HT-29 (cell line): ENCODE measurements around the gene EIF4G1. TPM values are rescaled to one million over a fixed set of nuclear protein-coding genes. Genes with fewer than 3 reads are reported as not detected.
"Not testable (repeated sequence)": the region's sequence is repeated elsewhere in the genome, so short reads cannot be mapped to it uniquely, and the experiment has no call there.

Source experiments
- DNase-seq: peaks from one replicate; pipeline ENCODE4 v3.0.0-alpha.2; 2015; ENCODE audit warnings: low spot score
- total RNA-seq: library from RNA; depleted of rRNA; stranded (reverse); fragments of >200 nt; shearing (Covaris generic); gene quantifications from 2 replicates; pipeline ENCODE4 v1.2.3, GENCODE V29; 2014

Gene EIF4G1
- total RNA-seq, 1 experiment from 2014 or later, result 494 TPM

- DNase-seq, result peak; percentile 74
Measured at GRCh38 chr3:184335661-184336546, 21.5 kb downstream of the EIF4G1 start.

DNA sequence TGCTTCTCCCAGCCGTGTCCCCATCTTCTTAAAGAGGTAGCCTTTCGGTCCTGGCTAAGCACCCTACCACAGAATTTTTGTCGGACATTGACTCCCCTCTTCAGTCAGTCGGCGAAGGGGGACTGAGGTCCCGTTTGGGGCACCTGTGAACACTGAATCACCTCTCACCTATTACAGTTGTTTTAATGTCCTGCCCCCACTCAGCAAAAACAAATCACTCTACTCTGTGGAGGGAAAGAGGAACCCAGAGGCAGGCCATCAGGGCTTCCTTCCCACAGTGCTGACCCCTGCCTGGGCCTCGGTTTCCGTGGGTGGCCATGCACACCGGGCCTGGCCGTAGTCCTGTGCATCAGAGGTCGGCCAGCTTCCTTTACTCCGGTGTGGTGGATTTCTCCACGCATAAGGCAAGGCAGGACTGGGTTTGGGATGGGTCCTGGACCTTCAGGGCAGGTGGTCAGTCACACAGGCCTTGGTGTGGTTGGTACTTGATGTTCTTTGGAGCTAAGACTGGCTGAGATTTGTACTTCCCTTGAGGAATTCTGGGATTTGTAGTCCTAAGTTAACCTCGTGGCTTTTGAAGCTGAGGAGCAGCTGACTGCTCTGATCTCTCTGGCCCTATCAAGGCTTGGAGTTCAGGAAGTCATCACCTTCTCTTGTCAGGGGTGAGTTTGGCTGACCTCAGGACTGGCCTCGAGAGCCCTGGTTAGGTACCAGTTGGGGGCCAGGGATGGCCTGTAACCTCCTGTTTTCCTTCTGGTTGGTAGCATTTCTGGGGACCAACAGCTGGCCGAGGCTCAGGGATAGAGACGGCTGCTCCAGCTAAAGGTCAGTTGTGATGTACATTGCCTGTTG is 22.4 kb downstream of the EIF4G1 start:
- DNase-seq, result peak; percentile 54

DNA sequence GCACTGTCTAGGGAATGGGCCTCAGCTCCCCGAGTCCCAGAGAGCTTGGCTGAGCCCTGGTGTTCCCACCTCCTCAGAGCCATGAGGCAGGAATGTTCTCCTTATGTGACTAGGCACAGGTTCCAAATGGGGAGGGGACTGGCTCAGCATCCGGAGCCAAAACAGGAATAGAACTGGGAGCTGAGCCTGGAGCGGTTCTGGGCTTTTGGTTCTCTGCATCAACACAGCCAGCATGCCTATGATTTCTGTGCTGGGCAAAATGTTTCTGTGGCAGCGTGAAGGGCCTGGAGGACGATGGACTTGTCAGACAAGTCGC is 23.0 kb downstream of the EIF4G1 start, which contains the start of gene FAM131A:
Gene FAM131A (plus strand): TSS at position 202 of the 316 bp plus-strand sequence. CDS start 31 bp downstream, at position 233.
- no peak for DNase-seq

- DNase-seq, result no peak
Measured at GRCh38 chr3:184337981-184338380, 23.6 kb downstream of the EIF4G1 start.

- no peak for DNase-seq
Measured at GRCh38 chr3:184338511-184338945, 24.1 kb downstream of the EIF4G1 start.

GRCh38 chr3:184339001-184339400 is 24.6 kb downstream of the EIF4G1 start:
- DNase-seq, result no peak

GRCh38 chr3:184339451-184340135 is 25.2 kb downstream of the EIF4G1 start:
- not testable (repeated sequence) for DNase-seq

GRCh38 chr3:184341925-184342324 is 27.5 kb downstream of the EIF4G1 start:
- DNase-seq, result peak; percentile 92

DNA sequence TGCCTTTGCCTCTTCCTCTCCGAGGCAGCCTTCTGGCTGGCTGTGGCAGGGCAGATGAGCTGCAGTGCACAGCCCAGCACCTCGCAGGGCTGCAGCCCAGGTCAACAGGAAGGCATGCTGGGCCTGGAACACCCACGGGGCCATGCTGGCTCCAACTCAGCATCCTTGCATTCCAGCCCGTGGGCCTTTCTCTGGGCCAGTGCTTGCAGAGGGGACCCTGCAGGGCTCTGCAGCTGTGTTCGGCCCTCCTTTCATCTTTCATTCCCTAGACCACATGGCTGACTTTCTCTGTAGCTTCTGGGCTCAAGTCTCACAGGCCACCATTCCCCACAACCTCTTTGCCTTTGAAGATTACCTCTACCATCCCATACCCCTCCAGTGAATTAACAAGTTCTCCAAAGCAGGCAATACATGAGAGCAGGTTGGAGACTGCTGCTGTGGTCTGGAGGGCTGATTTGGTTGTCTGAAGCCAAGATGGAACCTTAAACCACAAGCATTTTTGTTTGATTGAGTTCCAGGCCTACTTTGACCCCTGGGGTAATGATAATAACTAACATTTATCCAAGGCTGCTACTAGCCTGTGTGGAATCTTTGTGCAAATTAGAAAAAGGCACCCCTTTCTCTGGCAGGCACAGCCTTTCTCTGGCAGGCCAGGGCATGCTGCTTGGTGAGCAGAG is 28.9 kb downstream of the EIF4G1 start:
- DNase-seq, result no peak

DNA sequence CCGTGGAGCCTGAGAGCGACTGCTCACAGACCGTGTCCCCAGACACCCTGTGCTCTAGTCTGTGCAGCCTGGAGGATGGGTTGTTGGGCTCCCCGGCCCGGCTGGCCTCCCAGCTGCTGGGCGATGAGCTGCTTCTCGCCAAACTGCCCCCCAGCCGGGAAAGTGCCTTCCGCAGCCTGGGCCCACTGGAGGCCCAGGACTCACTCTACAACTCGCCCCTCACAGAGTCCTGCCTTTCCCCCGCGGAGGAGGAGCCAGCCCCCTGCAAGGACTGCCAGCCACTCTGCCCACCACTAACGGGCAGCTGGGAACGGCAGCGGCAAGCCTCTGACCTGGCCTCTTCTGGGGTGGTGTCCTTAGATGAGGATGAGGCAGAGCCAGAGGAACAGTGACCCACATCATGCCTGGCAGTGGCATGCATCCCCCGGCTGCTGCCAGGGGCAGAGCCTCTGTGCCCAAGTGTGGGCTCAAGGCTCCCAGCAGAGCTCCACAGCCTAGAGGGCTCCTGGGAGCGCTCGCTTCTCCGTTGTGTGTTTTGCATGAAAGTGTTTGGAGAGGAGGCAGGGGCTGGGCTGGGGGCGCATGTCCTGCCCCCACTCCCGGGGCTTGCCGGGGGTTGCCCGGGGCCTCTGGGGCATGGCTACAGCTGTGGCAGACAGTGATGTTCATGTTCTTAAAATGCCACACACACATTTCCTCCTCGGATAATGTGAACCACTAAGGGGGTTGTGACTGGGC is 30.3 kb downstream of the EIF4G1 start:
- DNase-seq, result no peak

DNA sequence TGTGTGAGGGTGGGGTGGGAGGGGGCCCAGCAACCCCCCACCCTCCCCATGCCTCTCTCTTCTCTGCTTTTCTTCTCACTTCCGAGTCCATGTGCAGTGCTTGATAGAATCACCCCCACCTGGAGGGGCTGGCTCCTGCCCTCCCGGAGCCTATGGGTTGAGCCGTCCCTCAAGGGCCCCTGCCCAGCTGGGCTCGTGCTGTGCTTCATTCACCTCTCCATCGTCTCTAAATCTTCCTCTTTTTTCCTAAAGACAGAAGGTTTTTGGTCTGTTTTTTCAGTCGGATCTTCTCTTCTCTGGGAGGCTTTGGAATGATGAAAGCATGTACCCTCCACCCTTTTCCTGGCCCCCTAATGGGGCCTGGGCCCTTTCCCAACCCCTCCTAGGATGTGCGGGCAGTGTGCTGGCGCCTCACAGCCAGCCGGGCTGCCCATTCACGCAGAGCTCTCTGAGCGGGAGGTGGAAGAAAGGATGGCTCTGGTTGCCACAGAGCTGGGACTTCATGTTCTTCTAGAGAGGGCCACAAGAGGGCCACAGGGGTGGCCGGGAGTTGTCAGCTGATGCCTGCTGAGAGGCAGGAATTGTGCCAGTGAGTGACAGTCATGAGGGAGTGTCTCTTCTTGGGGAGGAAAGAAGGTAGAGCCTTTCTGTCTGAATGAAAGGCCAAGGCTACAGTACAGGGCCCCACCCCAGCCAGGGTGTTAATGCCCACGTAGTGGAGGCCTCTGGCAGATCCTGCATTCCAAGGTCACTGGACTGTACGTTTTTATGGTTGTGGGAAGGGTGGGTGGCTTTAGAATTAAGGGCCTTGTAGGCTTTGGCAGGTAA is 31.1 kb downstream of the EIF4G1 start:
- DNase-seq, result peak; percentile 92

DNA sequence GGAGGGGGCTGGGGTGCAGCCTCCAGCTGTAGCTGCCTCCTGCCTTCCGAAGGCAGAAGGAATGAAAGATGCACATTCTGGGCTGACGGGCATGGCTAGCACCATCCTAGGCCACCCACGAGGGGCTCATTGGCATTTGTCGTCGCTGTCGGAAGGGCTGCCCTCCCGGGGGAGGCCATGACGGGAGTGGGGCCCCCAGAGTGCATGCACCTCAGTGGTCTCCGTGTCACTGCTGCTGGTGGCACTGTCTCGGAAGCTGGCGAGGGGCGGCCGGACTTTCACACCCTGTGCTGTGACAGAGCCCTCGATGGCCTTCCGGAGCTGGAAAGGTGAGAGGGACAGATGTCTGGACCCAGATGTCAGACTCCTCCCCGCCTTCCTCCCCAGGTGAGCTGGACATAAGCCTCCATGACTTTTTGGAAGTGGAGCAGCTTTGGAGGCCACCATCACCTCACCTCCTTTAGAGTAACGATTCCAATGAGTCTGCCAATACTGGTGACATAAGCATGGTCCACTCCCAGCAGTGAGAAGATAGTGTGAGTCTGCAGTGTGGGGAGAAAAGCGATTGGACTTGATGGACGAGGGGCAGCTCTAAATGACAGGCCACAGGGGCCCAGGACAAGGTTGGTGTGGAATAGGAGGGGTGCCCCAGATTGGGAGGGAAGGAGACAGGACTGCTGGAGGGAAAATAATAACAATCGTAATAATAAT is 32.2 kb downstream of the EIF4G1 start:
- no peak for DNase-seq

DNA sequence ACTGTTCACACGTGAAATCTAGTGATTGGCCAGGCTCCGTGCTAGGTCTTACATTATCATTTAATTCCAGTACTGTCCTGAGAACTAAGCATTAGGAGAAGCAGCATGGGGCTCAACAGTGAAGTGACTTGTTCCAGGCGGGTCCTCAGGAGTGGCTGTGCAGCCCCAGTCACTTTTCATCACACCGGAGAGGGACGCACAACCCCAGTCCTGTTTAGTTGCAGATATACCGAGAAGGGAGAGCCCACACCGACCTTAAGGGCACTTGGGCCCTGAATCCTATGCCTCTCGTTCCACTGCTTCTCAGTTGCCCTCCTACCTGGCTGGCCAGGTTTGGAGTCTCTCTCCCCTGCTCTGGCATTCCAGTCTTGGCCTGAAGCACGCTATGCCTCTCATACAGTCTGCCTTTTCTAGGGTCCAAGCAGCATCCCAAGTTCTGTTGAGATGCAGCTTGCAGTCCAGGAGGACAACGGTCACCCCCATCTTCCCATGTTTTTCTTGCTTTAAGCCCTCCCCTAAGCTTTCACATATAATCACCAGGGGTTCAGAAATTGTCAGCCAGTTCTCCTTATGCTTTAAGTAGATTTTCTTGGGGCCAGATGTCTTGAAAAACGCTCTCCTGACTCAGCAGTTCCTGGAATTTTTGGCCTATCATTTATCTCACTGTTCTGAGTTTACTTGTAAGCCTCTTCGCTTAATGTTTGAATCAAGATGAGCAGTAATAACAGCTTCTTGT is 33.1 kb downstream of the EIF4G1 start:
- DNase-seq, result no peak

- no peak for DNase-seq
Measured at GRCh38 chr3:184348057-184348382, 33.6 kb downstream of the EIF4G1 start.

- no peak for DNase-seq
Measured at GRCh38 chr3:184349563-184350470, 35.4 kb downstream of the EIF4G1 start.

DNA sequence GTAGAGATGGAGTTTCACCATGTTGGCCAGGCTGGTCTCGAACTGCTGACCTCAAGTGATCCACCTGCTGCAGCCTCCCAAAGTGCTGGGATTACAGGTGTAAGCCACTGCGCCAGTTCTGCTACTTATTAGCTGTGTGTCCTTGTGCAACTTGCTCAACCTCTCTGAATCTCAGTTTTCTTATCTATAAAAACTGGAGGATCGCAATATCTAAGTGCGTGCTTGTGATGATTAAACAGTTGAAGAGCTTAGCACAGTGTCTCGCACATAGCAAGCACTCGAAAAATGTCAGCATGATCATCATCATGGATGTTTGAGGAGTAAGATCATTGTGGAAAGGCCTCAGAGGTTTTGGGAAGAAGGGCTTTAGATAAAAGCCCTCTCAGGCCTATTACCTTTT is 36.2 kb downstream of the EIF4G1 start:
- DNase-seq, result no peak

DNA sequence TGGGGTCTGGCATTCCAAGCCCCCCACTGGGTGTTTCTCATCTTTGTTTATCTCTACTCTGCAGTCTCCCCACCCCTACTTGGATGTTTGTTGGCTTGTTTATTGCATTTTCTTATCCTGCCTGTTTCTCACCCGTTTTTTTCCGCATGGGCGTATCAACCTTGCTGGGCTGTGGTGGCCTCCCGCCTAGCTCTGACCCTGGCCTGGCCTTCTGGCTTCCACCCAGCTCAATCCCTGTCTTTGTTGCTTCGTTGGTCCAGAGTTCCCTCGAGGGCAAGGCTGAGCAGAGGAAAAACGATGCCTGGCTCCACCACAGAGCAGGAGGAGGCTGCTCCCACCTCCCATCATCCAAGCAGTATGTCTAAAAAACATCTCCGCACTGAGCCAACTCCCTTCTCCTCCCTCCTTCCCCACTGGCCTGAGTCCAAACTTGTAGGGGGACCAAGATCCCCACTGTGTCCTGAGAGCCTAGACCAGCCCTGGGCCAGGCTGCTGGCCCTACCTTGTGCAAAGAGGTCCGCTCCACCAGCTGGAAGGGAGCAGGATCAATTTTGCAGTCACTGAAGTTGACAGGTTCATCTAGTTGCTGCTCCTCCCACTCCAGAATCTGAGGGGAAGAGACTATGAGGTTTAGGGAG is 37.2 kb downstream of the EIF4G1 start:
- DNase-seq, result no peak
